Esophagus muscularis mucosa (tissue), 4 donors: ENCODE results near the gene NPIPB2.

Source experiments
- EP300 ChIP-seq: sonication (generic); formaldehyde crosslinking; IDR thresholded peaks from one replicate; pipeline ENCODE4 v1.6.1; 2017; ENCODE audit warnings: antibody characterized with exemption
- POLR2A ChIP-seq: fragments of 450-650 bp; IDR thresholded peaks from one replicate; pipeline ENCODE4 v1.6.1; 2017; ENCODE audit warnings: antibody characterized with exemption, moderate library complexity, mild to moderate bottlenecking, low read depth
- TF ChIP-seq, protein P1 (sequence below), 3 experiments: fragments of 200-600 bp in 2 of 3; fragments of 450-650 bp in 1 of 3; sonication (generic) in 2 of 3; IDR thresholded peaks; one replicate each; pipeline ENCODE4 v1.5.1; 2017 to 2019; ENCODE audit warnings: antibody characterized with exemption in 3 of 3, mild to moderate bottlenecking in 2 of 3, moderate library complexity in 1 of 3

DNA sequence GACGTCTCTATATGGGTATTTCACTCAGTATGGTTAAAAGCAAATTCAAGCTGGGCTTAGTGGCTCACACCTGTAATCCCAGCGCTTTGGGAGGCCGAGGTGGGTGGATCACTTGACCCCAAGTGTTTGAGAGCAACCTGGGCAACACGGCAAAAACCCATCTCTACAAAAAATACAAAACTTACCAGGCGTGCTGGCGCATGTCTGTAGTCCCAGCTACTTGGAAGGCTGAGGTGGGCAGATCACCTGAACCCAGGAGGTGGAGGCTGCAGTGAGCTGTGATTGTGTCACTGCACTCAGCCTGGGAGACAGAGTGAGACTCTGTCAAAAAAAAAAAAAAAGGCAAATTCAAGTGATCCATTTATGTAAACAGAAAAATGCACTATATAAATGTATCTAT is 21.9 kb upstream of the NPIPB2 start:
- TF ChIP-seq, protein P1, sequence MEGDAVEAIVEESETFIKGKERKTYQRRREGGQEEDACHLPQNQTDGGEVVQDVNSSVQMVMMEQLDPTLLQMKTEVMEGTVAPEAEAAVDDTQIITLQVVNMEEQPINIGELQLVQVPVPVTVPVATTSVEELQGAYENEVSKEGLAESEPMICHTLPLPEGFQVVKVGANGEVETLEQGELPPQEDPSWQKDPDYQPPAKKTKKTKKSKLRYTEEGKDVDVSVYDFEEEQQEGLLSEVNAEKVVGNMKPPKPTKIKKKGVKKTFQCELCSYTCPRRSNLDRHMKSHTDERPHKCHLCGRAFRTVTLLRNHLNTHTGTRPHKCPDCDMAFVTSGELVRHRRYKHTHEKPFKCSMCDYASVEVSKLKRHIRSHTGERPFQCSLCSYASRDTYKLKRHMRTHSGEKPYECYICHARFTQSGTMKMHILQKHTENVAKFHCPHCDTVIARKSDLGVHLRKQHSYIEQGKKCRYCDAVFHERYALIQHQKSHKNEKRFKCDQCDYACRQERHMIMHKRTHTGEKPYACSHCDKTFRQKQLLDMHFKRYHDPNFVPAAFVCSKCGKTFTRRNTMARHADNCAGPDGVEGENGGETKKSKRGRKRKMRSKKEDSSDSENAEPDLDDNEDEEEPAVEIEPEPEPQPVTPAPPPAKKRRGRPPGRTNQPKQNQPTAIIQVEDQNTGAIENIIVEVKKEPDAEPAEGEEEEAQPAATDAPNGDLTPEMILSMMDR (IDR thresholded peaks at IDR 0.05) = no peak
- no peak for TF ChIP-seq POLR2A
- no peak for TF ChIP-seq EP300
